ENCODE data around the gene HS6ST2.

Gene HS6ST2

GRCh38 chrX:132775263-132775823 lies 183.1 kb downstream of the HS6ST2 start:
- Histone ChIP-seq H3K9ac (ENCODE audit: low read length) (no peak overlapping the region), H3K36me3 (ENCODE audit: control insufficient read depth, low read depth, low read length) (no peaks in the 10 kb centered on the region), H3K27ac (ENCODE audit: low read length) (no peak overlapping the region), H3K4me3 (ENCODE audit: low read length) (no peak overlapping the region), H3K4me1 (ENCODE audit: control insufficient read depth, low read depth, low read length) (peaks cover 9% of the 10 kb centered on the region), H3K9me3 (ENCODE audit: control insufficient read depth, low read depth, low read length) (peaks cover 23% of the 10 kb centered on the region), H3K27me3 (ENCODE audit: control insufficient read depth, insufficient read depth, low read length) (no peaks in the 10 kb centered on the region)

GRCh38 chrX:132774010-132774714 lies 184.3 kb downstream of the HS6ST2 start:
- peaks cover 22% of the 10 kb centered on the region for H3K9me3 ChIP-seq (ENCODE audit: control insufficient read depth, low read depth, low read length)
- H3K27ac ChIP-seq (ENCODE audit: low read length) = no peak overlapping the region
- H3K36me3 ChIP-seq (ENCODE audit: control insufficient read depth, low read depth, low read length) = no peaks in the 10 kb centered on the region
- no peak overlapping the region for H3K9ac ChIP-seq (ENCODE audit: low read length)
- no peaks in the 10 kb centered on the region for H3K27me3 ChIP-seq (ENCODE audit: control insufficient read depth, insufficient read depth, low read length)
- peaks cover 9% of the 10 kb centered on the region for H3K4me1 ChIP-seq (ENCODE audit: control insufficient read depth, low read depth, low read length)
- no peak overlapping the region for H3K4me3 ChIP-seq (ENCODE audit: low read length)

- Histone ChIP-seq H3K27ac (ENCODE audit: low read length) (no peak overlapping the region), H3K4me1 (ENCODE audit: control insufficient read depth, low read depth, low read length) (no peaks in the 10 kb centered on the region), H3K27me3 (ENCODE audit: control insufficient read depth, insufficient read depth, low read length) (no peaks in the 10 kb centered on the region), H3K9ac (ENCODE audit: low read length) (no peak overlapping the region), H3K9me3 (ENCODE audit: control insufficient read depth, low read depth, low read length) (peaks cover 10% of the 10 kb centered on the region), H3K36me3 (ENCODE audit: control insufficient read depth, low read depth, low read length) (no peaks in the 10 kb centered on the region), H3K4me3 (ENCODE audit: low read length) (no peak overlapping the region)
These were observed 188.8 kb downstream of the HS6ST2 start for GRCh38 chrX:132769609-132770008.

- H3K4me1 ChIP-seq (ENCODE audit: control insufficient read depth, low read depth, low read length) = no peaks in the 10 kb centered on the region
- H3K9me3 ChIP-seq (ENCODE audit: control insufficient read depth, low read depth, low read length) = peaks cover 3% of the 10 kb centered on the region
- H3K9ac ChIP-seq (ENCODE audit: low read length) = no peak overlapping the region
- no peak overlapping the region for H3K27ac ChIP-seq (ENCODE audit: low read length)
- H3K4me3 ChIP-seq (ENCODE audit: low read length) = no peak overlapping the region
- no peaks in the 10 kb centered on the region for H3K27me3 ChIP-seq (ENCODE audit: control insufficient read depth, insufficient read depth, low read length)
- no peaks in the 10 kb centered on the region for H3K36me3 ChIP-seq (ENCODE audit: control insufficient read depth, low read depth, low read length)
These were observed 192.0 kb downstream of the HS6ST2 start for GRCh38 chrX:132766452-132766851.

- no peaks in the 10 kb centered on the region for H3K9me3 ChIP-seq (ENCODE audit: control insufficient read depth, low read depth, low read length)
- no peak overlapping the region for H3K4me3 ChIP-seq (ENCODE audit: low read length)
- H3K27ac ChIP-seq (ENCODE audit: low read length) = no peak overlapping the region
- H3K9ac ChIP-seq (ENCODE audit: low read length) = no peak overlapping the region
- no peaks in the 10 kb centered on the region for H3K36me3 ChIP-seq (ENCODE audit: control insufficient read depth, low read depth, low read length)
- H3K4me1 ChIP-seq (ENCODE audit: control insufficient read depth, low read depth, low read length) = peaks cover 7% of the 10 kb centered on the region
- no peaks in the 10 kb centered on the region for H3K27me3 ChIP-seq (ENCODE audit: control insufficient read depth, insufficient read depth, low read length)
These were observed 194.9 kb downstream of the HS6ST2 start for GRCh38 chrX:132763528-132763927.

- Histone ChIP-seq H3K27ac (ENCODE audit: low read length) (no peak overlapping the region), H3K9ac (ENCODE audit: low read length) (no peak overlapping the region), H3K4me3 (ENCODE audit: low read length) (no peak overlapping the region), H3K27me3 (ENCODE audit: control insufficient read depth, insufficient read depth, low read length) (no peaks in the 10 kb centered on the region), H3K36me3 (ENCODE audit: control insufficient read depth, low read depth, low read length) (no peaks in the 10 kb centered on the region), H3K4me1 (ENCODE audit: control insufficient read depth, low read depth, low read length) (peaks cover 7% of the 10 kb centered on the region), H3K9me3 (ENCODE audit: control insufficient read depth, low read depth, low read length) (no peaks in the 10 kb centered on the region)
These were observed 199.7 kb downstream of the HS6ST2 start for GRCh38 chrX:132758759-132759158.

GRCh38 chrX:132757066-132757623 lies 201.3 kb downstream of the HS6ST2 start:
- H3K4me1 ChIP-seq (ENCODE audit: control insufficient read depth, low read depth, low read length) = peaks cover 7% of the 10 kb centered on the region
- H3K27me3 ChIP-seq (ENCODE audit: control insufficient read depth, insufficient read depth, low read length) = no peaks in the 10 kb centered on the region
- no peak overlapping the region for H3K27ac ChIP-seq (ENCODE audit: low read length)
- H3K4me3 ChIP-seq (ENCODE audit: low read length) = no peak overlapping the region
- no peak overlapping the region for H3K9ac ChIP-seq (ENCODE audit: low read length)
- H3K9me3 ChIP-seq (ENCODE audit: control insufficient read depth, low read depth, low read length) = no peaks in the 10 kb centered on the region
- H3K36me3 ChIP-seq (ENCODE audit: control insufficient read depth, low read depth, low read length) = no peaks in the 10 kb centered on the region

- H3K27me3 ChIP-seq (ENCODE audit: control insufficient read depth, insufficient read depth, low read length) = no peaks in the 10 kb centered on the region
- H3K9me3 ChIP-seq (ENCODE audit: control insufficient read depth, low read depth, low read length) = no peaks in the 10 kb centered on the region
- no peak overlapping the region for H3K27ac ChIP-seq (ENCODE audit: low read length)
- no peak overlapping the region for H3K4me3 ChIP-seq (ENCODE audit: low read length)
- H3K9ac ChIP-seq (ENCODE audit: low read length) = no peak overlapping the region
- no peaks in the 10 kb centered on the region for H3K36me3 ChIP-seq (ENCODE audit: control insufficient read depth, low read depth, low read length)
- peaks cover 7% of the 10 kb centered on the region for H3K4me1 ChIP-seq (ENCODE audit: control insufficient read depth, low read depth, low read length)
These were observed 202.0 kb downstream of the HS6ST2 start for GRCh38 chrX:132756439-132756838.

- no peak overlapping the region for H3K4me3 ChIP-seq (ENCODE audit: low read length)
- H3K27me3 ChIP-seq (ENCODE audit: control insufficient read depth, insufficient read depth, low read length) = no peaks in the 10 kb centered on the region
- peaks cover 16% of the 10 kb centered on the region for H3K4me1 ChIP-seq (ENCODE audit: control insufficient read depth, low read depth, low read length)
- H3K36me3 ChIP-seq (ENCODE audit: control insufficient read depth, low read depth, low read length) = no peaks in the 10 kb centered on the region
- no peak overlapping the region for H3K9ac ChIP-seq (ENCODE audit: low read length)
- H3K27ac ChIP-seq (ENCODE audit: low read length) = no peak overlapping the region
- H3K9me3 ChIP-seq (ENCODE audit: control insufficient read depth, low read depth, low read length) = no peaks in the 10 kb centered on the region
These were observed 207.3 kb downstream of the HS6ST2 start for GRCh38 chrX:132751063-132751690.

GRCh38 chrX:132750331-132751062 lies 207.9 kb downstream of the HS6ST2 start:
- Histone ChIP-seq H3K4me3 (ENCODE audit: low read length) (no peak overlapping the region), H3K4me1 (ENCODE audit: control insufficient read depth, low read depth, low read length) (peaks cover 16% of the 10 kb centered on the region), H3K27me3 (ENCODE audit: control insufficient read depth, insufficient read depth, low read length) (peaks cover 6% of the 10 kb centered on the region), H3K27ac (ENCODE audit: low read length) (no peak overlapping the region), H3K9me3 (ENCODE audit: control insufficient read depth, low read depth, low read length) (no peaks in the 10 kb centered on the region), H3K36me3 (ENCODE audit: control insufficient read depth, low read depth, low read length) (no peaks in the 10 kb centered on the region), H3K9ac (ENCODE audit: low read length) (no peak overlapping the region)

- Histone ChIP-seq H3K36me3 (ENCODE audit: control insufficient read depth, low read depth, low read length) (no peaks in the 10 kb centered on the region), H3K9ac (ENCODE audit: low read length) (no peak overlapping the region), H3K27ac (ENCODE audit: low read length) (no peak overlapping the region), H3K27me3 (ENCODE audit: control insufficient read depth, insufficient read depth, low read length) (peaks cover 17% of the 10 kb centered on the region), H3K4me1 (ENCODE audit: control insufficient read depth, low read depth, low read length) (peaks cover 16% of the 10 kb centered on the region), H3K4me3 (ENCODE audit: low read length) (no peak overlapping the region), H3K9me3 (ENCODE audit: control insufficient read depth, low read depth, low read length) (no peaks in the 10 kb centered on the region)
These were observed 209.0 kb downstream of the HS6ST2 start for GRCh38 chrX:132749406-132749805.
